Neuronal stem cell (in vitro differentiated cells): ENCODE results near the gene COL6A3.

Experiments
- DNase-seq: peaks from one replicate; pipeline ENCODE4 v3.0.0-alpha.2; 2013; ENCODE audit warnings: low spot score
- H2AFZ ChIP-seq: one replicate; pipeline ENCODE4 v1.6.1; 2013; ENCODE audit warnings: mild to moderate bottlenecking, low read length, inconsistent platforms
- H2AK5ac ChIP-seq: 2 replicates; pipeline ENCODE4 v1.6.1; 2013; ENCODE audit warnings: low read depth, mild to moderate bottlenecking, inconsistent platforms, low read length, moderate library complexity, mixed read lengths
- H2BK120ac ChIP-seq: 2 replicates; pipeline ENCODE4 v1.6.1; 2013; ENCODE audit warnings: low read depth, mild to moderate bottlenecking, inconsistent platforms, low read length, moderate library complexity, mixed read lengths
- H2BK12ac ChIP-seq: one replicate; pipeline ENCODE4 v1.6.1; 2013; ENCODE audit warnings: low read length, inconsistent platforms
- H2BK15ac ChIP-seq: 2 replicates; pipeline ENCODE4 v1.6.1; 2013; ENCODE audit warnings: mild to moderate bottlenecking, low read length, inconsistent platforms, mixed read lengths
- H2BK5ac ChIP-seq: one replicate; pipeline ENCODE4 v1.6.1; 2013; ENCODE audit warnings: inconsistent platforms, mild to moderate bottlenecking, low read length, moderate library complexity
- H3K14ac ChIP-seq: one replicate; pipeline ENCODE4 v1.6.1; 2013; ENCODE audit warnings: low read length, inconsistent platforms
- H3K18ac ChIP-seq: 2 replicates; pipeline ENCODE4 v1.6.1; 2013; ENCODE audit warnings: low read length, inconsistent platforms
- H3K23ac ChIP-seq: 2 replicates; pipeline ENCODE4 v1.6.1; 2013; ENCODE audit warnings: low read depth, mild to moderate bottlenecking, mixed read lengths, low read length, inconsistent platforms; ENCODE audit not compliant: poor library complexity
- H3K27ac ChIP-seq: replicated peaks from 3 replicates; pipeline ENCODE4 v1.5.1; 2013; ENCODE audit warnings: low read length, inconsistent platforms
- H3K27me3 ChIP-seq, 3 experiments: 2 replicates each; pipeline ENCODE4 v1.6.1; 2013; ENCODE audit warnings: low read length in 3 of 3, mild to moderate bottlenecking in 2 of 3, inconsistent platforms in 1 of 3, low read depth in 1 of 3, mixed read lengths in 1 of 3, moderate library complexity in 1 of 3; ENCODE audit not compliant: control insufficient read depth in 3 of 3, insufficient read depth in 3 of 3
- H3K36me3 ChIP-seq, 2 donors: replicated peaks in 1 of 2; 2 replicates each; pipeline ENCODE4 v1.6.1; 2013; ENCODE audit warnings: low read length in 2 of 2; ENCODE audit not compliant: control insufficient read depth in 2 of 2, insufficient read depth in 2 of 2
- H3K4ac ChIP-seq: 2 replicates; pipeline ENCODE4 v1.6.1; 2013; ENCODE audit warnings: inconsistent platforms, mild to moderate bottlenecking, low read length, moderate library complexity
- H3K4me1 ChIP-seq, 2 donors: 1 replicate in 1 of 2; 2 replicates in 1 of 2; pipeline ENCODE4 v1.6.1; 2013; ENCODE audit warnings: low read length in 2 of 2, low read depth in 1 of 2; ENCODE audit not compliant: control insufficient read depth in 2 of 2, insufficient read depth in 1 of 2
- H3K4me2 ChIP-seq: one replicate; pipeline ENCODE4 v1.6.1; 2013; ENCODE audit warnings: mild to moderate bottlenecking, low read length, inconsistent platforms; ENCODE audit not compliant: insufficient read depth, poor library complexity, severe bottlenecking
- H3K4me3 ChIP-seq, 2 donors: 2 replicates each; pipeline ENCODE4 v1.5.1; 2013; ENCODE audit warnings: low read length in 2 of 2, mild to moderate bottlenecking in 2 of 2, inconsistent platforms in 1 of 2, moderate library complexity in 1 of 2
- H3K79me1 ChIP-seq: one replicate; pipeline ENCODE4 v1.6.1; 2013; ENCODE audit warnings: low read depth, mild to moderate bottlenecking, inconsistent platforms, low read length, moderate library complexity
- H3K9ac ChIP-seq: one replicate; pipeline ENCODE4 v1.6.1; 2013; ENCODE audit warnings: mild to moderate bottlenecking, low read depth, low read length, inconsistent platforms; ENCODE audit not compliant: poor library complexity
- H3K9me3 ChIP-seq, 2 donors: replicated peaks in 1 of 2; 2 replicates each; pipeline versions ENCODE3 to v1.6.1; 2013; ENCODE audit warnings: low read length in 2 of 2, mild to moderate bottlenecking in 2 of 2, inconsistent platforms in 1 of 2, low read depth in 1 of 2, mixed read lengths in 1 of 2, moderate library complexity in 1 of 2; ENCODE audit not compliant: control insufficient read depth in 2 of 2, insufficient read depth in 1 of 2
- H4K8ac ChIP-seq: one replicate; pipeline ENCODE4 v1.6.1; 2013; ENCODE audit warnings: low read depth, mild to moderate bottlenecking, inconsistent platforms, low read length, moderate library complexity
- H4K91ac ChIP-seq: one replicate; pipeline ENCODE4 v1.6.1; 2013; ENCODE audit warnings: low read length, low read depth, mild to moderate bottlenecking, inconsistent platforms; ENCODE audit not compliant: poor library complexity
- WGBS, 2 donors: extraction: QIAGEN DNeasy Blood & Tissue Kit; methylation state at CpG; one replicate each; pipeline ENCODE4 v1.1.7; 2013; ENCODE audit warnings: missing lambda C conversion rate in 2 of 2, mixed read lengths in 1 of 2; ENCODE audit not compliant: insufficient read length in 2 of 2, insufficient replicate concordance in 1 of 2; ENCODE audit errors: extremely low coverage in 2 of 2; 5-methylcytosine and 5-hydroxymethylcytosine counted together

COL6A3 gene

DNA sequence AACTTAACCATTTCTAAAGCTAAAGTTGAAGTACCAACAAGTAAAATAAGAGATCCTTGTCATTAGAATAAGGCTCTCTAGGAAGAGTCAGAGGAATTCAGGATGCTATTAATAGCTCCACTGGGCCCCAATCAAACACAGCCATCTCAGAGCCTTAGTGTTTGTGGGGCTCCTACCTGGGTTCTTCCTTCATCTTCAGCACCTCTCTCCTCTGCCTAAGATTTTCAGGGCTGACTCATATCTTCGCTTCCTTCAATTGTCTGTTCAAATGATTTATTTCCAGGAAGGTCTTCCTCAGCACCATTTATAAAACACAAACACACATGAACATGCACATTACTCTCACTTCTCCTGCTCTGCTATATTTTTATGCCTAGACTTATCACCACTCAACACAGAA lies 119.5 kb downstream of the COL6A3 start:
- H2BK5ac ChIP-seq, result no peak overlapping the region
- no peak overlapping the region for H3K27ac ChIP-seq
- H2BK15ac ChIP-seq, result no peak overlapping the region
- no peak overlapping the region for H3K23ac ChIP-seq
- H3K4ac ChIP-seq, result no peak overlapping the region
- H3K9me3 ChIP-seq, result no peaks in the 10 kb centered on the region
- no peak overlapping the region for H4K91ac ChIP-seq
- H3K18ac ChIP-seq, result no peak overlapping the region
- no peak overlapping the region for H2AK5ac ChIP-seq
- no peaks in the 10 kb centered on the region for H3K36me3 ChIP-seq
- H4K8ac ChIP-seq, result no peak overlapping the region
- H3K4me2 ChIP-seq, result no peak overlapping the region
- H3K14ac ChIP-seq, result no peak overlapping the region
- no peak overlapping the region for H3K9ac ChIP-seq
- no peak overlapping the region for H2BK120ac ChIP-seq
- no peaks in the 10 kb centered on the region for H3K27me3 ChIP-seq
- no peak for DNase-seq
- no peak overlapping the region for H2BK12ac ChIP-seq
- H3K4me1 ChIP-seq, result peaks cover 0 to 3% of the 10 kb centered on the region in 2 donors
- H3K79me1 ChIP-seq, result no peaks in the 10 kb centered on the region
- no peak overlapping the region for H2AFZ ChIP-seq
- WGBS, 2 donors, result no CpG with 5 or more reads among the region's 1 CpG
- H3K4me3 ChIP-seq, result no peak overlapping the region

DNA sequence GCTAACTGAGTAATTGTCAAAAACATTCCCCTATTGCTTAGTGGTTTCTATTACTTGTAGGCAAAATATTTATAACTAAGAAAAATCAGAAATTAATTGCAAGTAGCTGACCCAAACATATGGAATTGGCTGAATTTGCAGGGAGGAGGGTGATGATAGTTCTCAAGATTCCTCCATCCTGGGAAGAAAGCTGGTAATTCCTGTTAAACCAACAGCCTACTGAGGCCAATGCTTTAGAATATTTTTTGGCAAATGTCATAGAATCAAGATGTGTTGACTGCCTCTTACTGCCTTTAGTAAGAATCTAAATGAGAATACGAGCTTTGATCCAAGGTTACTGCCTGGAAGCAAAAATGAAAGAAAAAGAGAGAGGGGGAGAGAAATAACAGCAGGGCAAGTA lies 120.0 kb downstream of the COL6A3 start:
- no peak overlapping the region for H2BK120ac ChIP-seq
- no peak overlapping the region for H3K4me3 ChIP-seq
- H3K27ac ChIP-seq, result no peak overlapping the region
- no peak overlapping the region for H4K91ac ChIP-seq
- no peak overlapping the region for H3K9ac ChIP-seq
- no peaks in the 10 kb centered on the region for H3K27me3 ChIP-seq
- H3K23ac ChIP-seq, result no peak overlapping the region
- H2BK15ac ChIP-seq, result no peak overlapping the region
- H3K79me1 ChIP-seq, result no peaks in the 10 kb centered on the region
- no peak overlapping the region for H4K8ac ChIP-seq
- no peak overlapping the region for H3K18ac ChIP-seq
- no peak for DNase-seq
- H2AFZ ChIP-seq, result no peak overlapping the region
- H3K4ac ChIP-seq, result no peak overlapping the region
- H3K14ac ChIP-seq, result no peak overlapping the region
- no peaks in the 10 kb centered on the region for H3K36me3 ChIP-seq
- no peak overlapping the region for H2AK5ac ChIP-seq
- H2BK12ac ChIP-seq, result no peak overlapping the region
- no peak overlapping the region for H3K4me2 ChIP-seq
- no CpG with 5 or more reads among the region's 1 CpG for WGBS, 2 donors
- H3K4me1 ChIP-seq, result peaks cover 0 to 3% of the 10 kb centered on the region in 2 donors
- H3K9me3 ChIP-seq, result no peaks in the 10 kb centered on the region
- no peak overlapping the region for H2BK5ac ChIP-seq

DNA sequence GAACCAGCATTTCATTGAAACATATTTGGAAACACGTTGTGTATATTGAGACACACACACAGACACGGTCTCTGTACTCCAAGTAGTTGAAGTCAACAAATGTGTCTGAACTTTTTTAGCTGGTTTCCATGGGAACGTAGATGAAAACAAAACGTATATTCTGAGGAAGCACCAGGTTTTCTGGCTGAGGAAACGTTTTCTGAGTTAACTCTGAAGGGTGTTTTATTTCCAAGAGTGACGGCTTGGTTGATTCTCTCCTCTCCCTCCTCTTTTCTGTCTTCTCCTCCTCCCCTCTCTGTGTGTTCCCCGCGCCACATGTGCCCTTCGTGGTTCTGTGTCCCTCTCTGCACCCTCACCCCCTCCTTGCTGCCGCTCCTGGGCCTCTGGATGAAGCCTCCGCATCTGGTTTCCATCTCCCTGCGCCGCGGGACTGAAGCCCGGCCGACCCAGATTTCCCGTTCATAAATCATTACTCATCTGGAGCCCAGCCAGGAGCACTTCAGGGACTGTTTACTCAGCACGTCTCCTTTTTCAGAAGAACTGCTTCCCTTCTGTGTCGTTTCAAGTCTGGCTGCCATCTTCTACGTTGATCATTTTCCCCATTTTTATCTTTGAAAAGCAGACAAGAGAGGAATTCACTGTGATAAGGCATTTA lies 122.7 kb downstream of the COL6A3 start:
- no peak overlapping the region for H3K4me3 ChIP-seq

DNA sequence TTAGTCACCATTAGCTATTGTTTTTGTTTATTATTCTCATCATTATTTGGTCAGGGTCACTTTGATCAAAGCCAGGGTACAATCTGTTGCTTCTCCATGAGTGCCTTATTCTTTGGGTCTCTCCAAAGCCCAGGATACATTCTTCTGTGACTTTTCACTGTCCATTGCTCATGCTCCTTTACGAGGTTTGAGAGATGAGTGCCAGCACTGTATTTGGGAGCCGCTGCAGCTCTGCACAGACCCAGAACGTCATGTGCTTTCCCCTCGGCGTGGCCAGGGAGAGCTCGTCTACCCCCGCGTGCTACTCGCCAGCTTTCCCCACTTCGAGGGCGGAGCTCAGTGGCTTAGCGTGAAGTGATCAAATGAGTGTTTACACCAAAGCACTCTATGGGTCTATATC lies 123.7 kb downstream of the COL6A3 start:
- H2BK120ac ChIP-seq, result no peak overlapping the region
- DNase-seq, result no peak
- H2BK15ac ChIP-seq, result no peak overlapping the region
- no peaks in the 10 kb centered on the region for H3K79me1 ChIP-seq
- no peak overlapping the region for H2BK12ac ChIP-seq
- no peaks in the 10 kb centered on the region for H3K4me1 ChIP-seq
- H3K9ac ChIP-seq, result no peak overlapping the region
- H2AK5ac ChIP-seq, result no peak overlapping the region
- H3K36me3 ChIP-seq, result no peaks in the 10 kb centered on the region
- no peak overlapping the region for H3K27ac ChIP-seq
- peak overlapping the region; percentile 55 for H4K8ac ChIP-seq
- no peak overlapping the region for H2AFZ ChIP-seq
- no peak overlapping the region for H3K14ac ChIP-seq
- H3K4ac ChIP-seq, result no peak overlapping the region
- no peak overlapping the region for H3K4me2 ChIP-seq
- no peak overlapping the region for H4K91ac ChIP-seq
- H2BK5ac ChIP-seq, result no peak overlapping the region
- WGBS, 2 donors, result no CpG with 5 or more reads among the region's 12 CpGs
- peak overlapping the region; percentile 75 for H3K18ac ChIP-seq
- no peaks in the 10 kb centered on the region for H3K9me3 ChIP-seq
- no peak overlapping the region for H3K23ac ChIP-seq
- H3K27me3 ChIP-seq, result no peaks in the 10 kb centered on the region
- no peak overlapping the region for H3K4me3 ChIP-seq

More for the DNA sequence above, 122.7 kb downstream of the COL6A3 start:
- Histone ChIP-seq H3K14ac (no peak overlapping the region), H3K27ac (no peak overlapping the region), H3K23ac (no peak overlapping the region), H4K8ac (no peak overlapping the region), H3K4ac (no peak overlapping the region), H3K4me2 (no peak overlapping the region), H4K91ac (no peak overlapping the region), H3K27me3 (no peaks in the 10 kb centered on the region), H3K9me3 (no peaks in the 10 kb centered on the region), H3K18ac (no peak overlapping the region), H2AK5ac (no peak overlapping the region), H3K36me3 (no peaks in the 10 kb centered on the region), H3K79me1 (no peaks in the 10 kb centered on the region), H2BK12ac (no peak overlapping the region), H2BK120ac (no peak overlapping the region), H2AFZ (no peak overlapping the region), H3K4me1 (no peaks in the 10 kb centered on the region), H3K9ac (no peak overlapping the region), H2BK15ac (no peak overlapping the region), H2BK5ac (no peak overlapping the region)
- no CpG with 5 or more reads among the region's 20 CpGs for WGBS, 2 donors
- DNase-seq, result no peak
